Measurements from ENCODE around the gene APEH.

Gene APEH

DNA sequence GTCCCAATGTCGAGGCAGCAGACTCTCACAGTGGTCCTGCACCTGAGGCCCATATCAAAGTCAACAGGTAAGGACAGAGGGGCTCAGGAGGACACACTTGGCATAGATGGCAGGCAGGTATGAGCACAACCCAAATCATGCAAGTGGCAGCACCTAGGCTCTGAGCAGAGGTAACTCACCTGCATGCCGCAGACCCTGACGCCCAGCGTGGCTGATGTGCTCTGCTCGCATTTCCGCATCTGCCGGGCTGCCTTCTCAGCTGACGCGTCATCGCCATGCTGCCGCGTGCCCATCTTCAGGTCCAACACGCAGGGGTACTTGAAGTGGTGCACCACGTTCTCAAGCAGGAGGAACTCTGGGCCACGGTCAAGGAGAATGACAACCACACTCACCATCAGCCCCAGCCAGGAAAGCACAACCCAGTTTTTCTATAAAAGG, 53.8 kb downstream of the APEH start:
- no peaks in the 10 kb centered on the region for H3K9me3 ChIP-seq (ENCODE audit: control insufficient read depth, insufficient read depth, low read length)
- no peaks in the 10 kb centered on the region for H3K27me3 ChIP-seq (ENCODE audit: control insufficient read depth, insufficient read depth, low read length)
- peaks cover 27% of the 10 kb centered on the region for H3K36me3 ChIP-seq (ENCODE audit: control insufficient read depth, insufficient read depth, low read length)
- H3K4me1 ChIP-seq (ENCODE audit: control insufficient read depth, insufficient read depth, low read length) = peaks cover under 1% of the 10 kb centered on the region
- H3K9ac ChIP-seq (ENCODE audit: low read depth, low read length) = no peak overlapping the region
- no peak overlapping the region for H3K4me3 ChIP-seq (ENCODE audit: low read depth, low read length)

GRCh38 chr3:49729966-49730609, 55.9 kb downstream of the APEH start:
- H3K9ac ChIP-seq (ENCODE audit: low read depth, low read length) = no peak overlapping the region
- H3K36me3 ChIP-seq (ENCODE audit: control insufficient read depth, insufficient read depth, low read length) = peaks cover 32% of the 10 kb centered on the region
- H3K4me1 ChIP-seq (ENCODE audit: control insufficient read depth, insufficient read depth, low read length) = no peaks in the 10 kb centered on the region
- H3K9me3 ChIP-seq (ENCODE audit: control insufficient read depth, insufficient read depth, low read length) = no peaks in the 10 kb centered on the region
- H3K4me3 ChIP-seq (ENCODE audit: low read depth, low read length) = no peak overlapping the region
- H3K27me3 ChIP-seq (ENCODE audit: control insufficient read depth, insufficient read depth, low read length) = no peaks in the 10 kb centered on the region

DNA sequence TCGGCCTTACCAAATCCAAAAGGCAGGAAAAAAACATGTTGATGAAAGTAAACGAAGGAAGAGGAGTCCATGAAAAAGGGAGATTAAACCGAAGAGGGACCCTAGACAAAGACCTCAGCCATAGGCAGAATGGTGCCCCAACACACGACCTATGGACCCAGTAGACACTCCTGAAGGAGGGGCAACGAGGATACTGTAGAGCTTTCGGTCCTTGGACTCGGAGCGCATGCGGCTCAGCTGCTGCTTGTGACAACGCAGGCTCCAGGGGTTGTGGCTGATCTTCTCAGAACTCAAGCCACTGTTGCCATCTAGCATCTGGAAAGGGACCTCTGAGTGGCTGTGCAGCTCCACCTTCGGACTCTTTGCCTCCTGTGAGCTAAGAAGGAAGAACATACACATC, 58.4 kb downstream of the APEH start:
- H3K4me1 ChIP-seq (ENCODE audit: control insufficient read depth, insufficient read depth, low read length) = no peaks in the 10 kb centered on the region
- no peaks in the 10 kb centered on the region for H3K9me3 ChIP-seq (ENCODE audit: control insufficient read depth, insufficient read depth, low read length)
- no peak overlapping the region for H3K4me3 ChIP-seq (ENCODE audit: low read depth, low read length)
- H3K27me3 ChIP-seq (ENCODE audit: control insufficient read depth, insufficient read depth, low read length) = no peaks in the 10 kb centered on the region
- peaks cover 28% of the 10 kb centered on the region for H3K36me3 ChIP-seq (ENCODE audit: control insufficient read depth, insufficient read depth, low read length)
- no peak overlapping the region for H3K9ac ChIP-seq (ENCODE audit: low read depth, low read length)

- H3K36me3 ChIP-seq (ENCODE audit: control insufficient read depth, insufficient read depth, low read length) = peaks cover 30% of the 10 kb centered on the region
- H3K9me3 ChIP-seq (ENCODE audit: control insufficient read depth, insufficient read depth, low read length) = no peaks in the 10 kb centered on the region
- H3K9ac ChIP-seq (ENCODE audit: low read depth, low read length) = no peak overlapping the region
- no peak overlapping the region for H3K4me3 ChIP-seq (ENCODE audit: low read depth, low read length)
- H3K4me1 ChIP-seq (ENCODE audit: control insufficient read depth, insufficient read depth, low read length) = no peaks in the 10 kb centered on the region
- no peaks in the 10 kb centered on the region for H3K27me3 ChIP-seq (ENCODE audit: control insufficient read depth, insufficient read depth, low read length)
Observed at GRCh38 chr3:49733551-49733950, 59.4 kb downstream of the APEH start.

Measured in iPS-15b (cell line).